ENCODE results near the gene RGL1.

Gene RGL1

DNA sequence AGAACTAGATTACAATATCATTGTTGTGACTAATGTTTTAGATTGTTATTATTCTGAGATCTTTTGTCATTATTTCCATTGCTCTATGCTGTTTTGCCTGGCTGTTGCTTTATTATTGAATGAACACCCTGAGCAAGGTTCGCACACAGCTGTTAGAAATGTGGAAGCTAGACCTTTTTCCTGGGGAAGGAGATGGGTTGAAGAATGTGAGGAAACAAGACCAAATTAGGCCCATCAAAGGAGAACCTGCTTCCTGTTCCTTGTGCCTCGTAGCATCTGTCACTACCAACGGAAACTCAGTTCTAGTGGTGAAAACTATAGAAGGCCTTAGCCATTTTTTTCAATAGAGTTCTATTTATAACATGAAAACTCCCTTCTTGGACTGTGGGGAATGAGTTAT, 68.7 kb downstream of the RGL1 start:
- Histone ChIP-seq H3K36me3 (replicated peaks; ENCODE audit: insufficient read depth, low read length) (no peaks in the 10 kb centered on the region), H3K79me2 (ENCODE audit: low read length) (no peaks in the 10 kb centered on the region), H4K20me1 (ENCODE audit: insufficient read depth, low read length) (no peaks in the 10 kb centered on the region), H3K4me3 (ENCODE audit: low read length) (no peak overlapping the region), H3K4me1 (ENCODE audit: low read length) (peaks cover 14% of the 10 kb centered on the region; the same call in 1 of the 2 replicates), H2AFZ (ENCODE audit: low read length) (no peak overlapping the region), H3K9me2 (replicated peaks; ENCODE audit: insufficient read depth, low read length) (no peaks in the 10 kb centered on the region), H3F3A (ENCODE audit: insufficient read depth, low read length) (no peaks in the 10 kb centered on the region), H3K27ac (ENCODE audit: low read length) (peak overlapping the region; percentile 10; the same call in 1 of the 2 replicates), H3K9me3 (replicated peaks; ENCODE audit: insufficient read depth, low read length) (no peaks in the 10 kb centered on the region), H3K9ac (ENCODE audit: low read length) (no peak overlapping the region), H3K27me3 (replicated peaks; ENCODE audit: insufficient read depth, low read length) (no peaks in the 10 kb centered on the region), H3K4me2 (ENCODE audit: low read depth, low read length) (no peak overlapping the region)
- TF ChIP-seq, protein P1, sequence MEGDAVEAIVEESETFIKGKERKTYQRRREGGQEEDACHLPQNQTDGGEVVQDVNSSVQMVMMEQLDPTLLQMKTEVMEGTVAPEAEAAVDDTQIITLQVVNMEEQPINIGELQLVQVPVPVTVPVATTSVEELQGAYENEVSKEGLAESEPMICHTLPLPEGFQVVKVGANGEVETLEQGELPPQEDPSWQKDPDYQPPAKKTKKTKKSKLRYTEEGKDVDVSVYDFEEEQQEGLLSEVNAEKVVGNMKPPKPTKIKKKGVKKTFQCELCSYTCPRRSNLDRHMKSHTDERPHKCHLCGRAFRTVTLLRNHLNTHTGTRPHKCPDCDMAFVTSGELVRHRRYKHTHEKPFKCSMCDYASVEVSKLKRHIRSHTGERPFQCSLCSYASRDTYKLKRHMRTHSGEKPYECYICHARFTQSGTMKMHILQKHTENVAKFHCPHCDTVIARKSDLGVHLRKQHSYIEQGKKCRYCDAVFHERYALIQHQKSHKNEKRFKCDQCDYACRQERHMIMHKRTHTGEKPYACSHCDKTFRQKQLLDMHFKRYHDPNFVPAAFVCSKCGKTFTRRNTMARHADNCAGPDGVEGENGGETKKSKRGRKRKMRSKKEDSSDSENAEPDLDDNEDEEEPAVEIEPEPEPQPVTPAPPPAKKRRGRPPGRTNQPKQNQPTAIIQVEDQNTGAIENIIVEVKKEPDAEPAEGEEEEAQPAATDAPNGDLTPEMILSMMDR (IDR thresholded peaks at IDR 0.05; ENCODE audit: low read length), result no peak
- TF ChIP-seq EZH2 (optimal IDR thresholded peaks at IDR 0.05; ENCODE audit: low read depth, low read length), result no peak
- no peak for TF ChIP-seq EZH2phosphoT487 (IDR thresholded peaks at IDR 0.05; ENCODE audit: low read length)
- no peak for DNase-seq

DNA sequence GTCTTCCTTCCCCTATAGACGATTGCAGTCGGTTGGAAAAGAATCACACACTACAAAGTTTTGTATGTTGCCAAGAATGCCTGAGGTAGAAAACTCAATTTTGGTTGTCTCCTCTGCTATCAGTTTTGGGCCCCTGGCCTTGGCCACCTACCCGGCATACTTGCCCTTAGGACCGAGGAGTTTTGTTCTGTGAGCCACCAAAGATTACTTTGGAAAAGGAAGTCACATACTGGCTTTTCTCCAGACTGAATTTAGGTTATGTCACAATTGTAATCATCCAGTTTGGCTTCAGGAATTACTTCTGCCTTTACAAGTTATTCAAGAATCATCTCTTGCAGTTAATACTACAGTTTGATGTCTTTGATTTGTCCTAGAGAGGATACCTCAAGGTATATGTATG, 71.4 kb downstream of the RGL1 start:
- H3K9me3 ChIP-seq (replicated peaks; ENCODE audit: insufficient read depth, low read length), result no peaks in the 10 kb centered on the region
- H2AFZ ChIP-seq (ENCODE audit: low read length), result no peak overlapping the region
- H3K9me2 ChIP-seq (replicated peaks; ENCODE audit: insufficient read depth, low read length), result no peaks in the 10 kb centered on the region
- H3K27ac ChIP-seq (ENCODE audit: low read length), result no peak overlapping the region
- no peaks in the 10 kb centered on the region for H3K27me3 ChIP-seq (replicated peaks; ENCODE audit: insufficient read depth, low read length)
- H3K9ac ChIP-seq (ENCODE audit: low read length), result no peak overlapping the region
- H4K20me1 ChIP-seq (ENCODE audit: insufficient read depth, low read length), result no peaks in the 10 kb centered on the region
- no peak for TF ChIP-seq EZH2phosphoT487 (IDR thresholded peaks at IDR 0.05; ENCODE audit: low read length)
- no peak for TF ChIP-seq EZH2 (optimal IDR thresholded peaks at IDR 0.05; ENCODE audit: low read depth, low read length)
- TF ChIP-seq, protein P1 (IDR thresholded peaks at IDR 0.05; ENCODE audit: low read length), result no peak
- no peaks in the 10 kb centered on the region for H3K36me3 ChIP-seq (replicated peaks; ENCODE audit: insufficient read depth, low read length)
- no peaks in the 10 kb centered on the region for H3F3A ChIP-seq (ENCODE audit: insufficient read depth, low read length)
- H3K79me2 ChIP-seq (ENCODE audit: low read length), result no peaks in the 10 kb centered on the region
- H3K4me1 ChIP-seq (ENCODE audit: low read length), result peaks cover 22% of the 10 kb centered on the region; the same call in 1 of the 2 replicates
- H3K4me2 ChIP-seq (ENCODE audit: low read depth, low read length), result no peak overlapping the region
- DNase-seq, result no peak
- H3K4me3 ChIP-seq (ENCODE audit: low read length), result no peak overlapping the region

DNA sequence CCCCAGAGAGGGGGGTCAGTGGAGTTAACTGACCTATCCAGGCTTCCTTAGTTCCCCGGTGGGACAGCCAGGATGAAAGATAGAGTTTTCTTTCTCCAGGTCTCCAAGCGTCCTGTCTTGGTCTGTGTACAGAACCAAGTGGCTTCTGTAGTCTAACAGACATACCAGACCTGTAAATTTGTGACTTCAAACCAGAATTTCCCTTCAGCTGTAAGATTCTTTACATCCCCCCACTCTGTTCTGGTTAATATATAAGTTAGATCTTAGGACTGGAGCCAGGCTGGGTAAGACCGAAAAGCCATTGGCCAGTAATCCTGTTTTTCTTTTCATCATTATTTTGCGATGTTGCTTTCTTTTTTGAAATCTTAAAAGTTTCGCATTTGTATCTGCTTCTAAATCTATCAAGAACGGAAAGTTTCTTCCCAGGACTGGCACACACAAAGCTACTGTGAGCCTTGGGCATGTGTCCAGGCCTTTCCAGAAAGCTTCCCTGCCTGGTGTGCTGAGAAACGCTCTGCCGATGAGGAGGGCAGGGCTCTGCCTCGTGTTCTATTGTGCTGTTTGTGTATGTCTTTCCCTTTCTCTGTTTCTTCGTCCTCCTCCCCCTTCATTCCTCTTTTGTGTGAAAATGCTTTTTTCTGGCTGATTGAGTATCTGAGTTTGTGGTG, 72.3 kb downstream of the RGL1 start:
- Histone ChIP-seq H3K4me1 (ENCODE audit: low read length) (peaks cover 22% of the 10 kb centered on the region; the same call in 1 of the 2 replicates), H3K79me2 (ENCODE audit: low read length) (no peaks in the 10 kb centered on the region), H3K27me3 (replicated peaks; ENCODE audit: insufficient read depth, low read length) (no peaks in the 10 kb centered on the region), H2AFZ (ENCODE audit: low read length) (no peak overlapping the region), H3K27ac (ENCODE audit: low read length) (no peak overlapping the region), H3K9ac (ENCODE audit: low read length) (no peak overlapping the region), H3K4me2 (ENCODE audit: low read depth, low read length) (no peak overlapping the region), H4K20me1 (ENCODE audit: insufficient read depth, low read length) (no peaks in the 10 kb centered on the region), H3K9me2 (replicated peaks; ENCODE audit: insufficient read depth, low read length) (no peaks in the 10 kb centered on the region), H3K36me3 (replicated peaks; ENCODE audit: insufficient read depth, low read length) (no peaks in the 10 kb centered on the region), H3K4me3 (ENCODE audit: low read length) (no peak overlapping the region), H3K9me3 (replicated peaks; ENCODE audit: insufficient read depth, low read length) (no peaks in the 10 kb centered on the region), H3F3A (ENCODE audit: insufficient read depth, low read length) (no peaks in the 10 kb centered on the region)
- TF ChIP-seq EZH2 (optimal IDR thresholded peaks at IDR 0.05; ENCODE audit: low read depth, low read length) (no peak), EZH2phosphoT487 (IDR thresholded peaks at IDR 0.05; ENCODE audit: low read length) (no peak)
- TF ChIP-seq, protein P1 (IDR thresholded peaks at IDR 0.05; ENCODE audit: low read length), result no peak
- no peak for DNase-seq

All from MM.1S (cell line).